Loucy (cell line): ENCODE measurements around the gene WDR17.

Source experiments
- H2AFZ ChIP-seq: fragments of 200-600 bp; sonication (generic); 2 replicates; pipeline ENCODE4 v1.6.0; 2016; ENCODE audit warnings: antibody characterized with exemption, mild to moderate bottlenecking, low read length, moderate library complexity
- H3F3A ChIP-seq: fragments of 200-600 bp; 2 replicates; pipeline ENCODE4 v1.6.0; 2016; ENCODE audit warnings: antibody characterized with exemption, low read depth, mild to moderate bottlenecking
- H3K27me3 ChIP-seq: fragments of 200-600 bp; sonication (generic); 2 replicates; pipeline ENCODE4 v1.6.1; 2014; ENCODE audit warnings: low read length, mild to moderate bottlenecking; ENCODE audit not compliant: insufficient read depth, poor library complexity, severe bottlenecking
- H3K36me3 ChIP-seq: fragments of 200-600 bp; sonication (generic); 2 replicates; pipeline ENCODE4 v1.6.1; 2016; ENCODE audit warnings: low read length; ENCODE audit not compliant: insufficient read depth
- H3K4me1 ChIP-seq: fragments of 200-600 bp; sonication (generic); 2 replicates; pipeline ENCODE4 v1.5.1; 2014; ENCODE audit warnings: low read length, mild to moderate bottlenecking; ENCODE audit not compliant: insufficient read depth, poor library complexity, severe bottlenecking
- H3K4me2 ChIP-seq: fragments of 200-600 bp; sonication (generic); 2 replicates; pipeline ENCODE4 v1.6.0; 2014; ENCODE audit warnings: antibody characterized with exemption, low read length, low read depth, mild to moderate bottlenecking; ENCODE audit not compliant: poor library complexity, severe bottlenecking
- H3K4me3 ChIP-seq: fragments of 200-600 bp; sonication (generic); 2 replicates; pipeline ENCODE4 v1.5.1; 2014; ENCODE audit warnings: low read length, mild to moderate bottlenecking, mixed read lengths; ENCODE audit not compliant: poor library complexity, severe bottlenecking
- H3K79me2 ChIP-seq: fragments of 200-600 bp; sonication (generic); 2 replicates; pipeline ENCODE4 v1.6.1; 2014; ENCODE audit warnings: low read length; ENCODE audit not compliant: insufficient read depth
- H3K9ac ChIP-seq: fragments of 200-600 bp; sonication (generic); 2 replicates; pipeline ENCODE4 v1.6.0; 2014; ENCODE audit warnings: mild to moderate bottlenecking, low read depth, low read length, moderate library complexity; ENCODE audit not compliant: poor library complexity, severe bottlenecking
- H3K9me2 ChIP-seq: fragments of 200-600 bp; sonication (generic); replicated peaks from 2 replicates; pipeline ENCODE4 v1.6.1; 2016; ENCODE audit warnings: low read depth, low read length, mixed read lengths
- H3K9me3 ChIP-seq: fragments of 200-600 bp; sonication (generic); 2 replicates; pipeline ENCODE4 v1.6.1; 2014; ENCODE audit warnings: mild to moderate bottlenecking, antibody characterized with exemption, low read length, low read depth; ENCODE audit not compliant: insufficient read depth
- H4K20me1 ChIP-seq: fragments of 200-600 bp; sonication (generic); 2 replicates; pipeline ENCODE4 v1.6.0; 2014; ENCODE audit warnings: antibody characterized with exemption, low read length, mild to moderate bottlenecking; ENCODE audit not compliant: insufficient read depth, poor library complexity, severe bottlenecking
- CTCF ChIP-seq: fragments of 200-600 bp; sonication (generic); conservative IDR thresholded peaks from 2 replicates; pipeline ENCODE4 v1.5.1; 2014; ENCODE audit warnings: mild to moderate bottlenecking, antibody characterized with exemption, low read length
- EZH2phosphoT487 ChIP-seq: fragments of 200-600 bp; IDR thresholded peaks from 2 replicates; pipeline ENCODE4 v1.6.1; 2018; ENCODE audit warnings: antibody characterized with exemption, mild to moderate bottlenecking, moderate library complexity, borderline replicate concordance

WDR17 gene

DNA sequence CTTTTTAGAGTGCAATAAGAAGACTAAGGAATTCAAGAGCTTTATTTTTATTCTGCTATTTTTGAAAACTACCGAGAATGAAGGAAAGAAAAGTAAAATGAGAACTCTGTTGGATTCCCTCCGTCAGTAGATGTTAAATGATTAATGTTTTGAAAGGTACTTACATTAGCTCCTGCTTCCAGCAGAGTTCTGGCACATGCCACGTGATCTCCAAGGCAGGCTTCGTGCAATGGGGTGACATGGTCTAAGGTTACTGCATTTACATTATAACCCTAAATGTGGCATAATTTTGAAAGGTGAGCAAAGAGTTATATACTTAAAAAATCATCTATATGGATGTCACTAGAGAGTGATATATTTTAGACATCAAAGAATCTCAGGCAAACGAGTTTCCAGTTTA is 156.5 kb downstream of the WDR17 start:
- no peaks in the 10 kb centered on the region for H3K9me3 ChIP-seq
- no peak overlapping the region for H3K4me2 ChIP-seq
- no peak overlapping the region for H2AFZ ChIP-seq
- H4K20me1 ChIP-seq = no peaks in the 10 kb centered on the region
- no peak for TF ChIP-seq EZH2phosphoT487
- no peak for TF ChIP-seq CTCF
- no peaks in the 10 kb centered on the region for H3K9me2 ChIP-seq
- no peaks in the 10 kb centered on the region for H3F3A ChIP-seq
- no peak overlapping the region for H3K9ac ChIP-seq
- H3K27me3 ChIP-seq = no peaks in the 10 kb centered on the region
- H3K4me1 ChIP-seq = no peaks in the 10 kb centered on the region
- no peaks in the 10 kb centered on the region for H3K79me2 ChIP-seq
- no peaks in the 10 kb centered on the region for H3K36me3 ChIP-seq
- H3K4me3 ChIP-seq = no peak overlapping the region

- Histone ChIP-seq H3K9me2 (no peaks in the 10 kb centered on the region), H3K9ac (no peak overlapping the region), H3F3A (no peaks in the 10 kb centered on the region), H3K4me2 (no peak overlapping the region), H2AFZ (no peak overlapping the region), H3K9me3 (no peaks in the 10 kb centered on the region), H3K36me3 (no peaks in the 10 kb centered on the region), H3K4me1 (no peaks in the 10 kb centered on the region), H3K4me3 (no peak overlapping the region), H3K27me3 (no peaks in the 10 kb centered on the region), H4K20me1 (no peaks in the 10 kb centered on the region), H3K79me2 (no peaks in the 10 kb centered on the region)
- TF ChIP-seq CTCF = no peak
- no peak for TF ChIP-seq EZH2phosphoT487
Measured at GRCh38 chr4:176223561-176223960, 157.9 kb downstream of the WDR17 start.

DNA sequence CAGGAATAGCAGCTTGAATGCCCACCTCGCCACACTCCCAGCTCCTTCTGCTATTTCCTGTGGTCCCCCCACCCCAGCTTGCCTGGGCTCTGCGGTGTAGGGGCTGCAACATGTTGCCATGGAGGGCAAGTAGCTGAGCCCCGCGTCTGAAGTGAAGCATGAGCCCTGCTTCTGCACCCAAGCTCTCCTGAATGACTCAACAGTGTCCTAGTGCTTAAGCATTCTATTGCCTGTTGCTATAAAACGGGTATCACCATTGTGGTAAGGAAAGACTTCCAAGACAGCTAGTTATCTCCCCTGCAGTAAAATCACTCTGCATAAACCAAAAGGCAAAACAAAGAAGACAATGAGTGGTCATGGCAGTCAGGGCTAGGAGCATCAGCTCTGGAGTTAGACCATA is 161.1 kb downstream of the WDR17 start:
- no peaks in the 10 kb centered on the region for H3K79me2 ChIP-seq
- no peak overlapping the region for H3K4me3 ChIP-seq
- no peaks in the 10 kb centered on the region for H3K27me3 ChIP-seq
- H2AFZ ChIP-seq = no peak overlapping the region
- no peak for TF ChIP-seq CTCF
- no peak for TF ChIP-seq EZH2phosphoT487
- no peaks in the 10 kb centered on the region for H4K20me1 ChIP-seq
- H3K36me3 ChIP-seq = no peaks in the 10 kb centered on the region
- H3K9me2 ChIP-seq = no peaks in the 10 kb centered on the region
- no peak overlapping the region for H3K9ac ChIP-seq
- H3F3A ChIP-seq = no peaks in the 10 kb centered on the region
- H3K4me1 ChIP-seq = no peaks in the 10 kb centered on the region
- H3K9me3 ChIP-seq = no peaks in the 10 kb centered on the region
- H3K4me2 ChIP-seq = no peak overlapping the region
